HG03045 (cell line): ENCODE results near the gene ELOVL2.
"Not testable (repeated sequence)": the region's sequence is repeated elsewhere in the genome, so short reads cannot be mapped to it uniquely, and the experiment has no call there.

Experiments used
- ATAC-seq: cut with Tn5 transposase; IDR thresholded peaks from one replicate; pipeline ENCODE4 v1.9.1; 2021; ENCODE audit warnings: mild to moderate bottlenecking, moderate library complexity; ENCODE audit not compliant: unreplicated experiment

The ELOVL2 gene

DNA sequence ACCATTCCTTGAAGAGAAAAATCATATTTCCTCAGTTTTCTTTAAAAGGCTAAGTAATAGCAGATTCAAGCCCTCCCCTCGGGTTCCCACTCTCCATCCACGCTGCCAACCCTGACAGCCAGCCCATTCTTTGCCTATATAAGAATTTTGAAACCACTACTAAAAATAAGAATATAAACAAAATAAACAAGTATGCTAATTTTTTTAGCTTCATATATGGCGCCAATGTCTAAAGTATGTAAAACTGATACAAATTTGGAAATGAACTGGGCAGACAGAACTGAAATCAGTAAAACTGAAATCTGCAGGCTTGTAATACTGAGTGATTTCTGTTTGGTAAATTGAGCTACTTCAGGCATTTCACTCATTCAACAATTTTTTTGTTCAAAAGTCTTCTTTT, 19.0 kb downstream of the ELOVL2 start:
- no peak for ATAC-seq

DNA sequence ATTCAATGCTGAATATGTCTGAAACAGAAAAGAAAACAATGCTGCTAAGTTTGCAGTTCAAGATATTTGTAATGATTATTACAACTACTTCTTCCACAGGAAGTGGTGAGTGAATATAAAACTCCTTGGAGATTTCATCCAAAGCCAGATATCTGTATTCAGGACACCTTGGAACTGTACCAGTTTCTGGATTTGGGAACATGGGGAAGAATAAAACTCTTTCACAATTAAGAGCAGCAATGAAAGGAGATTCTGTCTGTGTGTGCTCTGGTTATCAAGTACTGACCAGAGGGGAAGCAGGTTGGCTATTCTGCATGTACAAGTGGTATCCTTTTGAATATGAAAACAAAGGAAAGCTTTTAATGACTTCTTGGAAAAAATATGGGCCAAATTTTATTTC, 21.1 kb downstream of the ELOVL2 start:
- ATAC-seq: no peak

DNA sequence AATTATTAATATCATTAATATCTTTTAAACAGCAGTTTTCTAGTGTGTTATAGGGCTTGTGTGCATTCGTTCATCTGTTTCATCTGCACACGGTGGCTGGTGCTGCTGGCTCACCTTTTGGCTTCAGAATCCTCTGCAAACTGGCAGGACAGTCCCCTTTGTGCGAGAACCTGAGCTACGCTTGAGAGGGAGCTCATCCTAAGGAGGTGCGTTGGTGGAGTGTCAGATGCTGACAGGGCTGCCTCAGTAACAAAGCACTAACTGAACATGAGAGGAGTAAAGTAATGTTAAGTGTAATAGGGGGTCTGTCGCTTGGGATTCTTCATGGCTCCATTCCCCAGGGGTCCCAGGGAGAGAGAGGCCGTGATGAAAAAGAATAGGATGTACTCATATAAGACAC, 22.4 kb downstream of the ELOVL2 start:
- ATAC-seq: no peak

DNA sequence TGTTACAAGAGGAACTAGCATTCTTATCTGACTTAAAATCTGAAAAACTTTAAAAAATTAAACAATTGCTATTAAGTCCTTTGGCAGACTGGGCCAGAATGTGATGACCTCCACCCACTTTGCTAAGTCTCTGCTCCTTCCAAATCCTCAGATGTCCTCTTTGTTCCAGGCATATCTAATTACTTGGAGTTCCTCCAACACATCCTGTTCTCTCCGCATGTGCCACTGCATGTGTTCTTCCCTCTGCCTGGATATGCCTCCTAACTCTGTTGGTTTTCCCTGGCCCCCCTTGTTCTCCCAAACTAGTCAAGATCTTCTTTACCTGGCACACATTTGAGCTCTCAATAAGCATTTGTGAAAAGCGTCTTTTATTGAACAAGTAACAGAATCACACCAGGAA, 23.1 kb downstream of the ELOVL2 start:
- ATAC-seq: no peak

DNA sequence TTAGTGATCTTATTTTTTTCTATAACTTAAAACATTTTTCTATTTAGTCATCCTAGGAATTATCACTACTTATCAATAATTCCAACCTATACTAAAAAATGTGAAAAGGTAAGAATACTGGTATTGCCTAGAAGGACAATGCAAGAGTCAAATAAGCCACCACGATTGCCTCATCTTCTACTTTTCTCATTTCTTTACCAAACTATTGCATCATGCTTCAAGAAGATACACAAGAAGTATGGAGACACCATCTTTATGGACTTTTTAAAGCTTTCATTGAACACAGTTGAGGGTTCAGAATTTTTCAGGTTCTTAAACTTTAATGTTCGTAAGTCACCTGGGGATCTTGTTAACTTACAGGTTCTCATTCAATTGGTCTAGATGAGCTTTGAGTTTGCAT, 25.9 kb downstream of the ELOVL2 start:
- no peak for ATAC-seq

DNA sequence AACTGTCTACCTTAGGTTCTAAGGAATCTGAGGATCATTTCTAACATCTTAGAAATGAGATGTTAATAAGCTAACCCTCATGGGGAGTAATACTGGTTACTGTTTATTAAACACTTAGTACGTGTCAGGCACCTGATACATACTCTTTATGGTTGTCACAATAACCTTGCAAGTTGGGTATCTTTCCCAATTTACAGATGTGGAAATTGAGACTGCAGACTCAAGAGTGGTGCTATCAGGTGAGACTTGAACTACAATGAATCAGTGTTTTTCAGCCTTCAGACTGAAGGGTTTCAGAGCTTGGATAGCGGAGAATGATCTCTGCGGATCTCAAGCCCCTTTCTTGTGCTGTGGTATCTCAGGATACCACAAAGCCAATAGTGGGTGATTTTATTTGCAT, 27.0 kb downstream of the ELOVL2 start:
- no peak for ATAC-seq

DNA sequence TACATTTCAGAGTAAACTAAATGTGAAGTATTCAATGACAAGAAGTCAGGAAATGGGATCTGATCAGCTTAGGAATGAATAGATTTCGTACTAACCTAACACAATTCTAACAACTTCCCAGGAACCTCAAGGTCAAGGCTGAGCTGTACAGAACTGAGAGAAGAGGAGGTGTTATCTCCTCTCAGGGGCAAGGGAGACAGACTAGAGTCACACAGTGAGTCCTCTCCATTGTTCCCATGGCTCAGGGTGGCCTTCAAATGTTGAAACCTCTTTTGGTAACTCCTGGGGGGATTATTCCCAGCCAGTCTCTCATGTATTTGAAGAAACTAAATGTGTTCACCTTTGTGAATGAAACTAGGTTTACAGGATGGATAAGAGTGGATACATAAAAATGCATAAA, 27.7 kb downstream of the ELOVL2 start:
- ATAC-seq: no peak

DNA sequence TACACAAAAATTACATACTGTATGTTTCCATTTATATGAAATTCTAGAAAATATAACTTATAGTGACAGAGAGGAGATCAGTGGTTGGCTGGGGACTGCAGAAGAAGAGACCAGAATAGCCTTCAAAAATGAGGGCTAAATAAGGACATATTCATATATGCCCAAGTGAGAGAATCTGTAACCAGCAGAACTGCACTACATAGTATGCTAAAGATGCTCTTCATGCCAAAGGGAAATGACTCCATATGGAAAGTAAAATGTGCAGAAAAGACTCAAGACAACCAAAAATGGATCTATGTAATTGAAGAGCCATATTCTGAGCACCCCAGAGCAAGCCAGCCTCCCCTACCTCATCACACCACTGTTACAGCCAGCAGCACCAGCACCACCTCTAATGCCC, 29.0 kb downstream of the ELOVL2 start:
- ATAC-seq: no peak

DNA sequence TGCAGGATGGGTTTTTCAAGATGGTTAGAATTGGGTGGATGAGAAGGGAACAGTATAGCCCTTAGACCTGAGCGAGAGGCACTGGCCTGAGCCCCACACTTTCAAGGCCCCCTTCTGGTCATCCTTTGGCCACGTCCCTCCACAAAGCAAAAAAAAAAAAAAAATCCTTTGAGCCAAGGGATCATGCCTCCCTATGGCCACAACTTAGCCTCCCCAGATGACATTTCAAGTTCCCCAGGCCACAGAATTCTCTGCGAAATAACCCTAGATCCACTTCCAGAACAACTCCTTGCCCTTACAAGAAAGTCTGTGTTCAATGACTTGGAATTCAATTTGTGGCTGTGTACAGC, 30.4 kb downstream of the ELOVL2 start:
- ATAC-seq: no peak

DNA sequence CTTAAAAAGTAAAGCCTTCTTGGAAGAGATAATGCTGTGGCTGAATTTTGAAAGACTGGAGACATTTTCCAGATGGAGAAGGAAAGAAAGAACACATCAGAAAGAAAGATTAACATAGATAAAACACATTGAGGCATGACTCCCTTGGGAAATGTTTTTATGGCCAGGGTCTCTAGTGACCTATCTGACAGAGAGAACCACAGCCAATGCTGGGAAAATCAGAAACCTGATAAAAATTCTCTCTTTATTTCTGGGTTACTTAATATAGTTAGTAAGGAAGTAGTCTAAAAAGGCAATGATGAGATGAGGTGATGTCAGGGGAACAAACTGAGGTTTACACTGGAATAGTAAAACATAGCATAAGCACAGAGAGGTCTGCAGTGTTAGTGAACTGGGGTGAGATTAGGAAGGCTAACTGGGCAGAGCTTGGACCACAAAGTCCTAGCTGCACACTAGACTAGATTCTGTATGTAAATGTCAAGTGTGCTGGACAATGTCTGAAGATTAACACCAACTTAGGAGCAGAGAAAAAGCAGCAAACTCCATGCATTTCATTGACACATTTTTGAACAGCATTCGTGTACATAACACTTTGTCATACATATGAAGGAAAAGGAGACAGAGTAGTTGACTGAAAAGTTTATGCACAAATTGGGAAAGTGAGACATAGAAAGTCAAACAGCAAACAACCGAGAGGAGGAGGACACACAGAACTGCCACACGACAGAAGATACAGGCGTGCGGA, 31.0 kb downstream of the ELOVL2 start:
- no peak for ATAC-seq

DNA sequence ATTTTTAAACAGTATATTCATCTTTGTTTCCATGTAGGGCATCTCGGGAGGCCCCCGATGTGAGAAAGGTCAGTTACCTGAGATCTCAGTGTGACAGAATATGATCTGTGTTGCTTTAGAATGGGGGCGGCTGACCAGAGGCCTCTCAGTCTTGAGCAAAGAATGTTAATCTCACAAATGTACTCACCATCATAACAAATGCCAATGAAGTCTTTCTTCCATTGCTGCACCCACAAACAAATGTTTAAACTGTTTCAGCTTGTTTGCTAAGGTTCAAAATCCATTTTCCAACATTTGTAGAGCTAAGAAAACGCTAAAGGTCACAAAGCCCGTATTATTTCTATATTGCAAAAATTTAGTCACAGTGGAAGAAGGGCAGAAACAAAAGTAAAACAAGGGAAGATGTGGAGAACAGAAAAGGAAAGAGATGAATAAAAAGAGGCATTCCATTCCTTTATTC, 31.8 kb downstream of the ELOVL2 start:
- no peak for ATAC-seq

DNA sequence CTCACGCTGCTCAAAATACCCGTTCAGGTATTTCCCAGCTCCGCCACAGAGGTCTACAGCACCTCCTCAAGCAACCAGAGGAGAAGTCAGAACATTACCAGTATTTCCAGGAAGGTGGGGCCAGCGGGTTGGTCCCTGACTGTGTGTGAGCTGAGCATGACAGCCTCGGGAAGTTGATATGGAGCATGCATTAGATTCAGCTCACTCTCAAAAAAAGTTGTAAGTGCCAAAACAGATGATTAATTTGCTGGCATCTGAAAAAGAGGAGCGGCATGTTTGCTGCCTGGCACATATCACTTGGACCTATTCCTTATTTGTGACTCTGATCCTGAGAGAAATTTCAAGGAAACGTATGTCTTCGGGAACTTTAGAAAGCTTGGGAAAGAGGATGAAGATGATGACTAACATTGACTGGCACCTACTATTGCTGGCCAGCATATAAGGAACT, 32.3 kb downstream of the ELOVL2 start:
- no peak for ATAC-seq

DNA sequence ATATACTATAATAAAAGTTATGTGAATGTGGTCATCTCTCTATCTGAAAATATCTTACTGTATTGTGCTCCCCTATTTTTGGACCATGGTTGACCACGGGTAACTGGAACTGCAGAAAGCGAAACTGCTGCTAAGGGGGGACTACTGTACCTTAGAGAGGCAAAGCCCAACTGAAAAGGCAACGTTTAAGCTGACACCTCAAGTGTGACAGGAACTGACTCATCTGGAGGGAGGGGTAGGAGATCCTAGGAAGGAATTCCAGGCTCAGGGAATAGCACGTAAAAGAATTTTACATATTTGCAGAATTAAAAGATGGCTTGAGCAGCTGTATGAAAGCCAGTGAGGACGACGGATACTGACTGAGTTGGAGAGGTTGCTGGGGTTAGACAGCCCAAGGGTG, 34.8 kb downstream of the ELOVL2 start:
- no peak for ATAC-seq

DNA sequence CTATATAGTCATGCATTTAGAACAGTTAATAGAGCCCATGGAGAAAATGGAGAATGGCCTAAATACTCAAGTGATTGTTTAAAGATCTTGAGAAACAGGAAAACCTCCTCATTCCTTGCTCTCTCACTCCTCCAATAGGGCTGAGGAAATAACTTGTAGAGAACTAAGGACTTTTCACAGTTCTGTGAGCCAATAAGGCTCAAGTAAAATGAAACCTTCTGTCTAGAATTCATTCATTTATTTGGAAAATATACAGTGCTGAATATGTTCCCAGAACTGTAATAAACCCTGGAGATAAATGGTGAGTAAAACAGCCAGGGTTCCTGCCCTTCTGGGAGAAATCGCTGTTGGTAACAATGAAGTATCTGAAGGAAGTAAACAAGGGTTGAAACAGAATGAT, 35.3 kb downstream of the ELOVL2 start:
- no peak for ATAC-seq

DNA sequence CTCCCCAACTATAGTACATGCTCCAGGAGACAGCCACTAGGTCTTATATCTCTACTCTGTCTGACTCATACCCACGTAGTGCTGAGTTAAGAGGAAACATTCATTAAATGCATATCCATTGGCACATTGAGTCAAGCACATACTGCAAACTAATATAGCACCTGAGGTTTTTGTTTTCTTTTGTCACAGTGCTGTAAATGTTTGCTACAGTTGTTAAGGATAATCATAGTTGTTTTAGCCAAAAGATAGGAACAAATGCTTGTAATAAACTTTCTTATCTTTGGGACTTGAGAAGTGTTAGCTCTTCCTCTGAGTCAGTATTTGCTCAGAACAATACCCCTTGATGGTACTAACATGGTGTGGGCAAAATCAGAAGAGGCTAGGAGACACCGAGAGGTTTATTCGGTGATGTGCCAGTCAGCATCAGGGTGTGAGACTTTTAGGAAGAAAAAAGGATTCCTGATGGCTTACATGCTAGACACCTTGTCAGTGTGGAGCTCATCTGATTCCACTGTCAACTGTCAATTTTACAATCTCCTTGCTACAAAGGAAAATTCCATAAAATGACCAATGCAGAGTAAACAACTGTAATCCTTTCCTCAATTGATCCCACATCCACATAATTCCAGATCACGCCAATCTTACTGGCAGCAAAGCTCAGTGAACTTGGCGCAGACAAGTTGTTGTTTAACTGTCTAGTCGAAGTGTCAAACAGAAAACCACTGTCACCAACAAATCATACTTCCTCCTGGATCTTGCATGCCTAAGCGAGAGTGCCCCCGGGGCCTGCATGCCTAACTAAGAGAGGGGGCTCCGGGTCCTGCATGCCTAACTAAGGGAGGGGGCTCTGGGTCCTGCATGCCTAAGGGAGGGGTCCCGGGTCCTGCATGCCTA, 36.1 kb downstream of the ELOVL2 start:
- no peak for ATAC-seq

DNA sequence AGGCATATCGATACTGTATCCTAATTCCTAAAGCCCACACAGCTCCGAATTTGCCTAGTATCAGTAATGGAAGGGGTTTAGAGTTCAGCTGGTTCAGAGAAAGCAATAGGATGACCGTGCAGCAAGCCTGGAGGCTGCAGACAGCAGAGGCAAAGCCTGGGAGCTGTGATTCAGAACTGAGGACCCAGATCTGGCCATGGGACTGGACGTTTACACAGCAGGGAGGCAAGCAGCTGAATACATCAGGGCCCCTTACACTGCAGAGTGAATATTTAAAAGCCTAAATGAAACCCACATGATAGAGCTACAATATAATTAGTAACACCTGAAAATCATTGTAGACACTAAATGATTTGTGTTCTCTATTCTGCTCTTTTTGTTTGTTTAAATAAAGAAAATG, 38.0 kb downstream of the ELOVL2 start:
- no peak for ATAC-seq

DNA sequence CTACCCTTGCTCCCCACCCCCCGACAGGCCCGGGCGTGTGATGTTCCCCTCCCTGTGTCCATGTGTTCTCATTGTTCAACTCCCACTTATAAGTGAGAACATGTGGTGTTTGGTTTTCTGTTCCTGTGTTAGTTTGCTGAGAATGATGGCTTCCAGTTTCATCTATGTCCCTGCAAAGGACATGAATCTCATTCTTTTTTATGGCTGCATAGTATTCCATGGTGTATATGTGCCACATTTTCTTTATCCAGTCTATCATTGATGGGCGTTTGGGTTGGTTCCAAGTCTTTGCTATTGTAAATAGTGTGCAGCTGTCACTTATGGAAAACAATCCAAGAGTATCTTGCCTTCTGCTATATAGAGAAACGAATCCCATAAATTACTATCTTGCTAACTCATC, 40.8 kb downstream of the ELOVL2 start:
- ATAC-seq: not testable (repeated sequence)

DNA sequence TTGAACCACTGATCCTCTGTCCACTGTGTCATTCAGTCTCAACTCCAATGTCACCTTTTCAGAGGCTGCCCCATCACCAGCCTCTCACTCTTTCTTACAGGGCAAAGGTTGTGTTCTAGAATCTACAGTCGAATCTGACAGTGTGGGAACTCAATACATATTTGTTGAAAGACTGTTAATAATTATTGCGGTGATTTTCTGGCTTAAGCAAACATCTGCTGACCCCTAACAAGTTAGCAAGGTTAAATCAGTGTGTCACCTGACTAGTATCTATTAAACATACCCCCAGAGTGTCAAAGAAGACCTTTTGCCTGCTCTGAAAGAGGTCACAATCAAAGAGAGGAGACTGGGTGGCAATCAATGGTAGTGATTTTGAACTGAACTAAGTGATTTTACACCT, 41.9 kb downstream of the ELOVL2 start:
- no peak for ATAC-seq

DNA sequence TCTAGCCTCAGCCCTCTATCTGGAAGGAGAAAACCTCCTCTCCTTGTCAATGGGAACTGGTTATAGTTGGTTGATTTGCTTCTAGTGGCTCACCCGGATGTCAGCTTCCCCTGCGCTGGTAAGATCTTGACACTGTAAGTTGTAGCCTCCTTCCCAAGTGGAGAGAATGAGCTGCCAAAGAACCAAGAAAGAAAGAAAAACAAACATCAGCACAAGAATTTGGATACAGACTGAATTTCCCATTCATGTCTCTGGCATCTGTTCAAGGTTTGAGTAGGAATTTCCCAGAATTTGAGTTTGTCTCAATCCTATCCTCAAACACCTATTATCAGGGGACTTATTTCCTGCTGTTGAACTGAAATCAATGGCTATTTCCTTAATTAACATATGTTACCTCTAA, 44.1 kb downstream of the ELOVL2 start:
- no peak for ATAC-seq

DNA sequence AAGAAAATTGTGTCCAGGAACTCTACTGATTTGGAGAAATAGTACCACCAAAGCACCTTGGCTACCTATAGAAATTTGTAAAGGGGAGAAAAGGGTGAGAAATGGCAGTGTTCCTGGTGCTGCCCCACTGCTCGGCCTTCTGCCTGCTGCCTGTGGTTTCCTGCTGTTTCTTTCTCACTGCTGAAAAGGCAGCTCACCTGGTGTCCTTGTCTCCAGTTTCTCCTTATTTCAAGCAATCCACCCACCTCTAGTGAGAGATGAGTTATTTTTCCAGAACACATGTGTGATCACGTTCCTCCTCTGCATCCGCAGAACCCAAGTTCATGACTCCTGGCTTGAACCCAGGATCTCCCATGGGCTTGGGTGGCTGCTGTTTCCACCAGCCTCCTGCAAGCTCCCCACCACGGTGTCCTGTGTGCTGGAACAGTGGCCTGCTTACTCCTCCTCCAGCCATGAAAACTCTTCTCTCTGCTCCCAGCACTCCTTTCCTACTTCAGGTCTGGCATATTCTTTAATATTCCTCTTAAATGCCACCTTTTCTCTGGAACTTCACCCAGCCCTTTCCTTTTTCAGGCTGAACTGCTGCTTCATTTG, 48.9 kb downstream of the ELOVL2 start:
- ATAC-seq: no peak

DNA sequence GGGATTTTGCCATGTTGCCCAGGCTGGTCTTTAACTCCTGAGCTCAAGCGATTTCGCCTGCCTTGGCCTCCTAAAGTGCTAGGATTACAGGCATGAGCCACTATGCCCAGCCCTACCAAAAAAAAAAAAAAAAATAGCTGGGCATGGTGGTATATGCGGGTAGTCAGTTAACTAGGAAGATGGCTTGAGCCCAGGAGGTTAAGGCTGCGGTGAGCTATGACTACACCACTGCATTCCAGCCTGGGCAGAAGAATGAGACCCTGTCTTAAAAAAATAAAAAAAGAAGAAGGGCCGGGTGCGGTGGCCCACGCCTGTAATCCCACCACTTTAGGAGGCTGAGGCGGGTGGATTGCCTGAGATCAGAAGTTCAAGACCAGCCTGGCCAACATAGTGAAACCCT, 50.2 kb downstream of the ELOVL2 start:
- no peak for ATAC-seq

DNA sequence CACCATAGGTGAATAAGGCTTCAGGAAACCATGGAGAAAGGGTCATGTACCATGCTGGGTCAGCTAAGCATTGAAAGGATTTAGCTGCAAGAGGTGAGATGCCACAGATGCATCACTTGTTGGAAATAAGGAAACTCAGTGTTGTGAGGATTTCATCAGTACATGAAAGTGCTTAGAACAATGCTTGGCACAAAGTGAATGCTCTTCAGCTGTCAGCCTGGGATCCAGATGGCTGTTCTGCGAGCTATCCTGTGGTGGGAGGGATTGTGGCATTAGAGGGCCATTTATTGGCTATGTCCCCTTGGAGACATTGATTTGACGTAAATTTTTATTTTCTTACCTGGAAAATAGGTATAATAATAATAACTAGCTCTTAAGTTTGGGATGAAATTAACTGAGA, 53.0 kb downstream of the ELOVL2 start:
- no peak for ATAC-seq
